CD4-positive, alpha-beta T cell treated with Interleukin-6 for 4 hours (primary cell): ENCODE data around the gene ZFP3.
"Not testable (repeated sequence)": the region's sequence is repeated elsewhere in the genome, so short reads cannot be mapped to it uniquely, and the experiment has no call there.

Experiments used
- DNase-seq: peaks from one replicate; pipeline ENCODE4 v3.0.0-alpha.2; 2020; ENCODE audit warnings: mixed read lengths

Gene ZFP3

GRCh38 chr17:5139458-5139732, 61.1 kb downstream of the ZFP3 start:
- DNase-seq: no peak

- not testable (repeated sequence) for DNase-seq
These were observed 64.6 kb downstream of the ZFP3 start for GRCh38 chr17:5142877-5143276.
